ENCODE data around the gene BABAM2. TPM values are rescaled to one million over a fixed set of nuclear protein-coding genes. Genes with fewer than 3 reads are reported as not detected.

BABAM2 gene
- total RNA-seq, 2 donors from 2014 or later, result 32.2 to 33.5 TPM

GRCh38 chr2:27869763-27870162, 20.8 kb upstream of the BABAM2 start:
- H3K9me3 ChIP-seq, result no peaks in the 10 kb centered on the region
- H3K36me3 ChIP-seq, result no peaks in the 10 kb centered on the region
- no peak overlapping the region for H3K9ac ChIP-seq (ENCODE audit: low read depth in 2 of 2, low read length in 2 of 2)
- no peak overlapping the region for H3K4me3 ChIP-seq
- DNase-seq, result no peak
- intact Hi-C loops (cut with DNase I), result loop anchor here (10.0 kb wide), 1 partner anchor 55 kb away; no protein-coding TSS in a partner anchor
- H3K4me1 ChIP-seq, result no peaks in the 10 kb centered on the region
- no peak overlapping the region for H3K27ac ChIP-seq
- H3K27me3 ChIP-seq, result no peaks in the 10 kb centered on the region
- no peak for TF ChIP-seq CTCF (IDR thresholded peaks at IDR 0.05)

- no peak for TF ChIP-seq CTCF (IDR thresholded peaks at IDR 0.05)
- Histone ChIP-seq H3K27ac (no peak overlapping the region), H3K9me3 (no peaks in the 10 kb centered on the region), H3K36me3 (no peaks in the 10 kb centered on the region), H3K9ac (ENCODE audit: low read depth in 2 of 2, low read length in 2 of 2) (no peak overlapping the region), H3K4me3 (no peak overlapping the region), H3K4me1 (no peaks in the 10 kb centered on the region), H3K27me3 (no peaks in the 10 kb centered on the region)
- no peak for DNase-seq
- intact Hi-C loops (cut with DNase I), result loop anchor here (10.0 kb wide), 1 partner anchor 56 kb away; no protein-coding TSS in a partner anchor
Observed at GRCh38 chr2:27870724-27871123, 19.8 kb upstream of the BABAM2 start.

GRCh38 chr2:27871802-27872201, 18.7 kb upstream of the BABAM2 start:
- Histone ChIP-seq H3K27me3 (no peaks in the 10 kb centered on the region), H3K9me3 (no peaks in the 10 kb centered on the region), H3K36me3 (no peaks in the 10 kb centered on the region), H3K4me3 (no peak overlapping the region), H3K27ac (no peak overlapping the region), H3K9ac (ENCODE audit: low read depth in 2 of 2, low read length in 2 of 2) (no peak overlapping the region), H3K4me1 (no peaks in the 10 kb centered on the region)
- no peak for DNase-seq
- intact Hi-C loops (cut with DNase I), result loop anchor here (10.0 kb wide), 1 partner anchor 57 kb away; no protein-coding TSS in a partner anchor
- no peak for TF ChIP-seq CTCF (IDR thresholded peaks at IDR 0.05)

GRCh38 chr2:27873091-27873490, 17.4 kb upstream of the BABAM2 start:
- H3K9me3 ChIP-seq, result no peaks in the 10 kb centered on the region
- no peaks in the 10 kb centered on the region for H3K36me3 ChIP-seq
- intact Hi-C loops (cut with DNase I), result loop anchor here (10.0 kb wide), 1 partner anchor 58 kb away; no protein-coding TSS in a partner anchor

GRCh38 chr2:27875089-27875881, 15.2 kb upstream of the BABAM2 start:
- Histone ChIP-seq H3K36me3 (no peaks in the 10 kb centered on the region), H3K4me3 (no peak overlapping the region), H3K9ac (ENCODE audit: low read depth in 2 of 2, low read length in 2 of 2) (no peak overlapping the region), H3K27ac (no peak overlapping the region), H3K4me1 (no peaks in the 10 kb centered on the region), H3K9me3 (no peaks in the 10 kb centered on the region), H3K27me3 (no peaks in the 10 kb centered on the region)
- no peak for DNase-seq
- no peak for TF ChIP-seq CTCF (IDR thresholded peaks at IDR 0.05)
- intact Hi-C loops (cut with DNase I), result loop anchor here (10.0 kb wide), 1 partner anchor 60 kb away; no protein-coding TSS in a partner anchor

More at GRCh38 chr2:27873091-27873490, 17.4 kb upstream of the BABAM2 start:
- Histone ChIP-seq H3K4me3 (no peak overlapping the region), H3K27me3 (no peaks in the 10 kb centered on the region), H3K9ac (ENCODE audit: low read depth in 2 of 2, low read length in 2 of 2) (no peak overlapping the region), H3K4me1 (no peaks in the 10 kb centered on the region), H3K27ac (no peak overlapping the region)
- TF ChIP-seq CTCF (IDR thresholded peaks at IDR 0.05), result no peak
- DNase-seq, result no peak
